HTR-8/SVneo (cell line): ENCODE data around the gene CNR2.
"Not testable (repeated sequence)": the region's sequence is repeated elsewhere in the genome, so short reads cannot be mapped to it uniquely, and the experiment has no call there.

Experiments used
- DNase-seq: peaks from one replicate; pipeline ENCODE4 v3.0.0; 2011; ENCODE audit warnings: low spot score, mixed read lengths; ENCODE audit not compliant: insufficient read length
- FAIRE-seq: peaks from 2 replicates; lab custom pipeline; 2011; peaks lifted over from hg19 to GRCh38; lab: Jason Lieb, UNC

CNR2 gene

DNA sequence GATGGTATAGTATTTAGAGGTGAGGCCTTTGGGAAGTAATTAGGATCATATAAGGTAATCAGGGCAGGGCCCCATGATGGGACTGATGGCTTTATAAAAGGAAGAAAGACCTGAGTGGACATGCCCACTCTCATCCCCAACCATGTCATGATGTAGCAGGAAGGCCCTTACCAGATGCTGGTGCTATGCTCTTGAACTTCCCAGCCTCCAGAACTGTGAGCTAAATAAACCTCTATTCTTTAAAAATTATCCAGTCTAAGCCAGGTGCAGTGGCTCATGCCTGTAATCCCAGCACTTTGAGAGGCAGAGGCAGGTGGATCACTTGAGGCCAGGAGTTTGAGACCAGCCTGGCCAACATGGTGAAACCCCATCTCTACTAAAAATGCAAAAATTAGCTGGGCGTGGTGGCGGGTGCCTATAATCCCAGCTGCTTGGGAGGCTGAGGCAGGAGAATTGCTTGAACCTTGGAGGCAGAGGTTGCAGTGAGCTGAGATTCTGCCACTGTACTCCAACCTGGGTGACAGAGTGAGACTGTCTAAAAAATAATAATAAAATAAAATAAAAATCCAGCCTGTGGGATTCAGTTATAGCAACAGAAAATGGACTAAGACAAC lies 65.6 kb downstream of the CNR2 start:
- not testable (repeated sequence) for FAIRE-seq, DNase-seq

DNA sequence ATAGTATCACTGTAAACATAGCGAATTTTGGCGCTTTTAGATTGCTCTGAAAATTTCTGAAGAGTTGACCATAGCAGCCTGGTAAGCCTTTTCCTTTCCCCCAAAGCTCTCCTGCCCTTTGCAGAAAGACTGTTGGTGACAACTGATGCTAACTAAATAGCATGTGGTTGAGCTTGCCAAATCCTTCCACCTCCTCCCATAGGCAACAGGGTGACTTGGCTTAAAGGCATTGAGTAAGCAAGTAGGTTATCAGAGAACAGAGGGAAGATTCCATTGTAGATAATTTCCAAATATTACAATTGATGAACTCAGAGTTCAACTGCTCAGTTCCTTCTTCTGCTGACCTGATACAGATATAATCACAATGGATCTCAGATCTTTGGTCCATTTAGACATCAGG lies 68.0 kb downstream of the CNR2 start:
- DNase-seq = no peak
- no peak for FAIRE-seq

DNA sequence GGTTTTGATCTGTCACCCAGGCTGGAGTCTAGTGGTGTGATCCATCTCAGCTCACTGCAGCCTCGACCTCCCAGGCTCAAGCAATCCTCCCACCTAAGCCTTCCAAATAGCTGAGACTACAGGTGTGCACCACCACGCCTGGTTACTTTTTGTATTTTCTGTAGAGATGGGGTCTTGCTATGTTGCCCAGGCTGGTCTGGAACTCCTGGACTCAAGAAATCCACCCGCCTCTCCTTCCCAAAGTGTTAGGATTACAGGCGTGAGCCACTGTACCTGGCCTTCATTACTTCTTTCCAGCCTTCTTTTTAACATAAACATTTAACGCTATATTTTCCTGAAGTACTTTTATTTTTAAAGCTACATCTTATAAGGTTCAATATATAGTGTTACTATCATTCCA lies 69.5 kb downstream of the CNR2 start:
- DNase-seq = no peak
- no peak for FAIRE-seq

DNA sequence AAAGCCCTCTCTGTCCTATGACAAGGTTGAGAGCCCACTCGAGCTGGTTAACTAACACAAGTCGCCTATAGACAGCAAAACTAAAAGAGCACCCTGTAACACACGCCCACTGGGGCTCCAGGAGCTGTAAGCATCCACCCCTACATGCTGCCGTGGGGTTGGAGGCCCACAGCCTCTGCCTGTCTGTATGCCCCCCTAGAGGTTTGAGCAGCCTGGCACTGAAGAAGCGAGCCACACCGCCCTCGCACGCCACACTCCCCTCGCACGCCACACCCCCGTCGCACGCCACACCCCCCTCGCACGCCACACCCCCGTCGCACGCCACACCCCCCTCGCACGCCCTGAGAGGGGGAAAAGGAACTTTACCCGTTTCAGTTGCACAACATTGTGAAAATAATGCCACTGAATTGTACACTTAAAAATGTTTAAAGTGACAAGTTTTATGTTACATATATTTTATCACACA lies 74.7 kb downstream of the CNR2 start:
- DNase-seq (peak; percentile 37), FAIRE-seq (peak; percentile 55)

DNA sequence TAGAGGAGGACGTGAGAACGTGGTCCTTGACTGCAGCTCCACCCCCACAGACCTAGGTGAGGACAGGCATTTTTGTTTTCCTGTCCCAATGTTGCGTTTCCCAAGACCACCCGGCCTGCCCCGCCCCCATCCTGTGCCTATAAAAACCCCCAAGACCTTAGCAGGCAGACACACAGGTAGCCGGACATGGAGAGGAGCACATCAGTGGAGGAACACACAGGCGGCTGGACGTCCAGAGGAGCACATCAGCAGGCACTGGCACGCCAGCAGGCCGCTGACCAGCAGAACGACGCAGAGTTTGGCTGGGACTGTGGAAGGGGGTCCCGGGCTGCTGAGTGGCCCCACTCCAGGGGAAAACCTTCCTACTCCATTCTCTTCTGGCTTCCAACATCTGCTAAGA lies 75.3 kb downstream of the CNR2 start:
- FAIRE-seq (no peak), DNase-seq (no peak)

DNA sequence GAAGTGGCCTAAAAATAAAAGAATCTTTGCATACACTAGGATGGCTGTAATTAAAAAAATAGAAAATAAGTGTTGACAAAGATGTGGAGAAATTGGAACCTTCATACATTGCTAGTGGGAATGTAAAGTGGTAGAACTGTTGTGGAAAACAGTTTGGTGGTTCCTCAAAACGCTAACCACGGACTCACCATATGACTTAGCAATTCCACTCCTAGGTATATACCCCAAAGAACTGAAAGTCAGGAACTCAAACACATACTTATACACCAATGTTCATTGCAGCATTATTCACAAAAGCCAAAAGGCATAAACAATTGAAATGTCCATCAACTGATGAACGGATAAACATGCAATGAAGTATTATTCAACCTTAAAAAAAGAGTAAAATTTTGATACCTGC lies 77.1 kb downstream of the CNR2 start:
- FAIRE-seq (no peak), DNase-seq (no peak)

DNA sequence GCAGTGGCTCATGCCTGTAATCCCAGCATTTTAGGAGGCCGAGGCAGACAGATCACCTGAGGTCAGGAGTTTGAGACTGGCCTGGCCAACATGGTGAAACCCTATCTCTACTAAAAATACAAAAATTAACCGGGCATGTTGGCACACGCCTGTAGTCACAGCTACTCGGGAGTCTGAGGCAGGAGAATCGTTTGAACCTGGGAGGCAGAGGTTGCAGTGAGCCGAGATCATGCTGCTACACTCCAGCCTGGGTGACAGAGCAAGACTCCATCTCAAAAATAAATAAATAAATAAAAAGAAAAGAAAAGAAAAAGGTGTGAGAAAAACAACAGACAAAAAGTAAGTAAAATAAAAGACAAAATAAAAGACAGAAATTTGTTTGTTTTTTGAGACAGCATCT lies 79.0 kb downstream of the CNR2 start:
- not testable (repeated sequence) for DNase-seq, FAIRE-seq

DNA sequence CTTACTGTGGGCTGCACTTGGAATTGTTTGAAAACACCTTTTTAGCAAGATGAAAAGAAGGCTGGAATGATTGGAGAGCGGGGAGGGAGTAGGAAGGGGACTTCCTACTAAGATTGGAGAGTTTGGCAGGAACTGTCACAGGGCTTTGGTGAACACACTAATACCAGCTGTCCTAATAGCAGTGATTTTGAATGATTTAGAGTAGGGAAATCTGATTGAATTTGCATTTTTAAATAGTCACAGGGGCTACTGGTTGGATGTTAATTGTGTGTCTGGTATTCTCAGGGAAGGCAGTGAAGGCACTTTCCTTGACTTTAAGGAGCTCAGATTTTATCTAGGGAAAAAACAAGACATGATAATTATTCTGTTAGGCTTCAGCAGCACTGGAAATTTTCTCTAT lies 85.4 kb downstream of the CNR2 start:
- DNase-seq (no peak), FAIRE-seq (no peak)

DNA sequence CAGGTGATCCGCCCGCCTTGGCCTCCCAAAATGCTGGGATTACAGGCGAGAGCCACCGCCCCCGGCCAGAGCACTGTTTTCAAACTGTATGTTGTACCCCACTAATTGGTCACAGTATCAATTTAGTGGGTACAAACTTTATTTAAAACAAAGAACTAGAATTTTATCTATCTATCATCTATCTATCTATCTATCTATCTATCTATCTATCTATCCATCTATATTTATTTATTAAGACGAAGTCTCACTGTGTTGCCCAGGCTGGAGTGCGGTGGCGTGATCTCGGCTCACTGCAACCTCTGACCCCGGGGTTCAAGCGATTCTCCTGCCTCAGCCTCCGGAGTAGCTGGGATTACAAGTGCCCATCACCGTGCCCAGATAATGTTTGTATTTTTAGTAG lies 86.6 kb downstream of the CNR2 start:
- FAIRE-seq, DNase-seq: not testable (repeated sequence)

DNA sequence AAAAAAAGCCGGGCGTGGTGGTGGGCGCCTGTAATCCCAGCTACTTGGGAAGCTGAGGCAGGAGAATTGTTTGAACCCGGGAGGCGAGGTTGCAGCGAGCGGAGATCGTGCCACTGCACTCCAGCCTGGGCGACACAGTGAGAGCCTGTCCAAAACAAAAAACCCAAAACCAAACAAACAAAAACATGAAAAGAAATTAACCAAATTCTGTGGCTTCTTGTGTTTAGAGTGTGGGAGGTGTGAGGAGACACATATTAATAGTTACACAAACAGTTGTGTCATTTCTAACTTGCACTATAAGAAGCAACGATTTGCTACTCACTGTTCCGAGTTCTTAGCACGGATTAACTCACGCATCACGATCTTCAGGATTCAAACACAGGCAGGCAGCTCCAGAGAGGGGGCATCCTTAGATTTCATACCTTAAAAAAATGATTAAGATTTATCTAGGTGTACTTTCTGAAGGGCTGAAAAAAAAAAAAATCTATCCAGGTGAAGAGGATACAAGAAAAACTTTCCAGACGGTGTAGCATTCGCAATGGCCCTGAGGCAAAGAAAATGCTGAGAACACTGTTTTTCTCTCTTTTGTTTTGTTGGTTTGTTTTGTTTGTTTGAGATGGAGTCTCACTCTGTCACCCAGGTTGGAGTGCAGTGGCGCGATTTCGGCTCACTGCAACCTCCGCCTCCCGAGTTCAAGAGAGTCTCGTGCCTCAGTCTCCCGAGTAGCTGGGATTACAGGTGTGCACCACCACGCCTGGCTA lies 87.2 kb downstream of the CNR2 start:
- DNase-seq = no peak
- no peak for FAIRE-seq

DNA sequence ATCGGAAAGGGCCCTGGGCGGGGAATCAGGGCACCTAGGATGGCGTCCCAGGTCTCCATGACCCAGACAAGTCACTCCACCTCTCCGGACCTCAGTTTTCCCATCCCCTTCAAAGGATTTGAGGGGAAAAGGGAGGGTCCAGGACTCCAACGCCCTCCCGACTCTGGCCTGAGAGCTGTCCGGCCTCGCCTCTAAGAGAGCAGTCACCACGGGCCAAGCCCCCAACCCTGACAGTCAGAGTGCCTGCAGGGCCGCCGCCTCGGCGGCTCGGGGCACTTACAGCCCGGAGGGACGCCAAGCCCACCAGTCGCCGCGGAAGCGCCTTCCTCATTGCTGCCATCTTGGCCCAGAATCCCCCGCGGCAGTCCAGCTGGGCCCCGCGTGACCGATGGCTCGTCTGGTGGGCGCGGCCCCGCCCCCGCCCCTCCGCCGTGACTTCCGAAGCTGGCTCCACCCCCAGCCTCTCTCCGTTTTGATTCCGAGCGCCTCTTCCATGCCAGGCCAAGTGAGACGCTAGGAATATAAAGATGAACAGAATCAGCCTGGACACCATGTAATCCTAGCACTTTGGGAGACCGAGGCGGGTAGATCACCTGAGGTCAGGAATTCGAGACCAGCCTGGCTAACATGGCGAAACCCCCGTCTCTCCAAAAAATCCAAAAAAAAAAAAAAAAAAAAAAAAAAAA lies 87.9 kb downstream of the CNR2 start, which contains the start of gene HMGCL:
Gene HMGCL (minus strand): TSS at position 354 of the 686 bp plus-strand sequence. CDS start 14 bp downstream, at position 340.
- peak; percentile 89 for FAIRE-seq

DNA sequence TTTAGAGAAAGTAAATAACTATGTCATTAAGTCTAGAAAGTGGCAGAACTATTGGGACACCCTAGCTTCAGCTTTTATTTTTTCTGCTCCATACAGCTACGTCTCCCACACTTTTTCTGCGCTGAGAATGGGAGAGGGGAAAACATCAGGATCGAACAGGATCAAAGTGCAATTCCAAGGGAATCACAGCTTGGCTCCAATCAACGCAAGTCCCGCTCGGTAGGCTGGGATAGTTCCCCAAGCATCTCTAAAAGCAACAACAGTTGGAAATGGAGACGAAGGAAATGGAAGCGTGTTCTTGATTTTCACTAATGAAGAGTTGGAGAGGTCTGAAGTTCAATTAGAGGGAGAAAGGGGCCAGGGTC lies 88.5 kb downstream of the CNR2 start:
- FAIRE-seq (no peak), DNase-seq (no peak)

More for the DNA sequence above, 87.9 kb downstream of the CNR2 start, which contains the start of gene HMGCL:
- DNase-seq = peak; percentile 86

DNA sequence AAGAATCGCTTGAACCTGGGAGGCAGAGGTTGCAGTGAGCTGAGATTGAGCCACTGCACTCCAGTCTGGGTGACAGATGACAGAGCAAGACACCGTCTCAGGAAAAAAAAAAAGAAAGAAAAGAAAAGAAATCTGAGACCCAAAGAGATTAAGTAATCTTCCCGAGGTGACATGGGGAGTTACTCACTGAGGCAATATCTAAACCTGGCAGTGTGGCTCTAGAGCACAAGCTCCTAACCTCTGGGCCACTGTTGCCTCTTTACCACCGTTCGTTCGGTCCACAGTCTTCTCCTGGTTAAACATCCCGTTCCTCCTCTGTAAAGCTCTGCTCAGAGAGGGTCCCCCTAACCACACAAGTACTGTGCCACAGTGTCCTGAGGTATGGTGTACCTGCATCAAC lies 89.4 kb downstream of the CNR2 start:
- DNase-seq (no peak), FAIRE-seq (no peak)
